H1 (cell line): Measurements from ENCODE around the gene LRRK1.

Experiments
- CBX5 ChIP-seq: fragments of 300-800, 300-1000 bp; sonication (generic); IDR thresholded peaks from 2 replicates; pipeline ENCODE4 v1.7.1; 2016; ENCODE audit warnings: antibody characterized with exemption, low read length, low read depth
- CTCF ChIP-seq, 3 experiments: IDR thresholded peaks; 1 replicate in 2 of 3; 2 replicates in 1 of 3; pipeline versions ENCODE4 v1.5.1 to v1.6.1; 2011; ENCODE audit warnings: low read length in 3 of 3, mild to moderate bottlenecking in 3 of 3, inconsistent platforms in 2 of 3, low read depth in 1 of 3, moderate library complexity in 1 of 3; ENCODE audit not compliant: insufficient read depth in 1 of 3; ENCODE audit errors: control extremely low read depth in 1 of 3
- EZH2 ChIP-seq: fragments of 200-600 bp; sonication (generic); IDR thresholded peaks from 2 replicates; pipeline ENCODE4 v1.7.1; 2012; ENCODE audit warnings: low read depth, mild to moderate bottlenecking, moderate library complexity, low read length, inconsistent platforms; ENCODE audit not compliant: severe bottlenecking
- GABPA ChIP-seq: IDR thresholded peaks from 2 replicates; pipeline ENCODE4 v1.6.1; 2011; ENCODE audit warnings: mild to moderate bottlenecking, low read length, moderate library complexity, borderline replicate concordance; ENCODE audit not compliant: insufficient read depth

GRCh38 chr15:101090428-101090790 is 171.3 kb downstream of the LRRK1 start:
- no peak for TF ChIP-seq CBX5
- no peak for TF ChIP-seq GABPA
- no peak for TF ChIP-seq CTCF (IDR thresholded peaks at IDR 0.05; ENCODE audit: control extremely low read depth in 1 of 3, insufficient read depth in 1 of 3, low read depth in 1 of 3, low read length in 3 of 3)
- TF ChIP-seq EZH2: no peak
